Uterus (tissue), 4 donors: ENCODE results near the gene MCM5. TPM values are rescaled to one million over a fixed set of nuclear protein-coding genes. Genes with fewer than 3 reads are reported as not detected.

Experiments
- DNase-seq, 2 donors: peaks; one replicate each; pipeline ENCODE4 v3.0.0-alpha.2; 2019 to 2020
- H3K27ac ChIP-seq, 2 donors: fragments of 200-600 bp; sonication (generic); 1 replicate in 1 of 2; 2 replicates in 1 of 2; pipeline ENCODE4 v1.5.1; 2016 to 2018
- H3K27me3 ChIP-seq, 2 donors: fragments of 200-600 bp; sonication (generic); one replicate each; pipeline ENCODE4 v1.5.1; 2018 to 2019; ENCODE audit warnings: control low read depth in 1 of 2
- H3K36me3 ChIP-seq, 2 donors: fragments of 200-600 bp; sonication (generic); one replicate each; pipeline ENCODE4 v1.5.1; 2019; ENCODE audit warnings: control low read depth in 1 of 2
- H3K4me1 ChIP-seq, 2 donors: fragments of 200-600 bp; sonication (generic); one replicate each; pipeline ENCODE4 v1.5.1; 2018 to 2019; ENCODE audit warnings: control low read depth in 1 of 2
- H3K4me3 ChIP-seq, 2 donors: fragments of 200-600 bp; sonication (generic); 1 replicate in 1 of 2; 2 replicates in 1 of 2; pipeline ENCODE4 v1.5.1; 2018 to 2019; ENCODE audit warnings: mild to moderate bottlenecking in 1 of 2
- H3K9me3 ChIP-seq, 2 donors: fragments of 200-600 bp; sonication (generic); one replicate each; pipeline ENCODE4 v1.5.1; 2019; ENCODE audit warnings: control low read depth in 1 of 2
- POLR2A ChIP-seq, 2 donors: fragments of 450-650 bp; IDR thresholded peaks; one replicate each; pipeline ENCODE4 v1.6.1; 2016; ENCODE audit warnings: antibody characterized with exemption in 2 of 2, mild to moderate bottlenecking in 1 of 2, moderate library complexity in 1 of 2
- intact Hi-C: fragments of 100-400 bp; cut with DNase I; formaldehyde crosslinking; loops from one replicate; pipeline ENCODE4 v1.15.1; 2023; ENCODE audit warnings: low total_unique reads
- total RNA-seq, 4 donors: library from RNA; depleted of rRNA in 3 of 4; stranded (reverse); fragments of >200 nt in 3 of 4; gene quantifications; one replicate each; pipeline versions ENCODE4 v1.1.0 to v1.2.4, GENCODE V29; 2014 to 2023
- TF ChIP-seq, protein P1 (sequence below), 4 experiments: fragments of 200-600 bp in 2 of 4; fragments of 450-650 bp in 2 of 4; sonication (generic) in 2 of 4; IDR thresholded peaks; one replicate each; pipeline ENCODE4 v1.5.1; 2016 to 2019; ENCODE audit warnings: antibody characterized with exemption in 4 of 4, mild to moderate bottlenecking in 2 of 4, moderate library complexity in 1 of 4
- donor health status: DM: yes; HTN: yes; CAD: no.

Gene MCM5
- total RNA-seq, 4 donors from 2014 or later, result 15.9 to 60.6 (median 40.3) TPM

DNA sequence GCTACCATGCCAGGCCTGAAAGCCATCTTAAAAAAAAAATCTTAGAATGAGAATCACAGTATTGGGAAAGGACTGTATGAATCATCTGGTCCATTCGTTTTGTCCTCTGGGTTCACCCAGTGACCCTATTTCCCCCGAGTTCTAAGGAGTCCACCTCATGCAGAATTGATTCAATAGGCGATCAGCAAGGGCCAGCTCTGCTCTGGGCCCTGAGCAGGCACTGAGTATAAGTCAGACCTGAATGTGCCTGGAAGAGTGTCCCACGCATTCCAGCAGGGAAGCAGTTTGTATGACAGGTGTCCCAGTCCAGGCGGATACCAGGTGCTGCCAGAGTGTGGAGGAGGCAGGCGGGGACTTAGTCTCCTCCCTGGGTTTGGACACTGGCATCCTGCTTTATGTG is 19.9 kb upstream of the MCM5 start:
- DNase-seq, result no peak
- Histone ChIP-seq H3K27me3 (no peaks in the 10 kb centered on the region), H3K27ac (peak overlapping the region in 1 of 2 donors; percentile 70), H3K4me1 (no peaks in the 10 kb centered on the region), H3K9me3 (no peaks in the 10 kb centered on the region), H3K4me3 (no peak overlapping the region), H3K36me3 (no peaks in the 10 kb centered on the region)
- intact Hi-C loops, result no loop called here
- TF ChIP-seq, protein P1, sequence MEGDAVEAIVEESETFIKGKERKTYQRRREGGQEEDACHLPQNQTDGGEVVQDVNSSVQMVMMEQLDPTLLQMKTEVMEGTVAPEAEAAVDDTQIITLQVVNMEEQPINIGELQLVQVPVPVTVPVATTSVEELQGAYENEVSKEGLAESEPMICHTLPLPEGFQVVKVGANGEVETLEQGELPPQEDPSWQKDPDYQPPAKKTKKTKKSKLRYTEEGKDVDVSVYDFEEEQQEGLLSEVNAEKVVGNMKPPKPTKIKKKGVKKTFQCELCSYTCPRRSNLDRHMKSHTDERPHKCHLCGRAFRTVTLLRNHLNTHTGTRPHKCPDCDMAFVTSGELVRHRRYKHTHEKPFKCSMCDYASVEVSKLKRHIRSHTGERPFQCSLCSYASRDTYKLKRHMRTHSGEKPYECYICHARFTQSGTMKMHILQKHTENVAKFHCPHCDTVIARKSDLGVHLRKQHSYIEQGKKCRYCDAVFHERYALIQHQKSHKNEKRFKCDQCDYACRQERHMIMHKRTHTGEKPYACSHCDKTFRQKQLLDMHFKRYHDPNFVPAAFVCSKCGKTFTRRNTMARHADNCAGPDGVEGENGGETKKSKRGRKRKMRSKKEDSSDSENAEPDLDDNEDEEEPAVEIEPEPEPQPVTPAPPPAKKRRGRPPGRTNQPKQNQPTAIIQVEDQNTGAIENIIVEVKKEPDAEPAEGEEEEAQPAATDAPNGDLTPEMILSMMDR (IDR thresholded peaks at IDR 0.05), result no peak
- TF ChIP-seq POLR2A (IDR thresholded peaks at IDR 0.05), result no peak

DNA sequence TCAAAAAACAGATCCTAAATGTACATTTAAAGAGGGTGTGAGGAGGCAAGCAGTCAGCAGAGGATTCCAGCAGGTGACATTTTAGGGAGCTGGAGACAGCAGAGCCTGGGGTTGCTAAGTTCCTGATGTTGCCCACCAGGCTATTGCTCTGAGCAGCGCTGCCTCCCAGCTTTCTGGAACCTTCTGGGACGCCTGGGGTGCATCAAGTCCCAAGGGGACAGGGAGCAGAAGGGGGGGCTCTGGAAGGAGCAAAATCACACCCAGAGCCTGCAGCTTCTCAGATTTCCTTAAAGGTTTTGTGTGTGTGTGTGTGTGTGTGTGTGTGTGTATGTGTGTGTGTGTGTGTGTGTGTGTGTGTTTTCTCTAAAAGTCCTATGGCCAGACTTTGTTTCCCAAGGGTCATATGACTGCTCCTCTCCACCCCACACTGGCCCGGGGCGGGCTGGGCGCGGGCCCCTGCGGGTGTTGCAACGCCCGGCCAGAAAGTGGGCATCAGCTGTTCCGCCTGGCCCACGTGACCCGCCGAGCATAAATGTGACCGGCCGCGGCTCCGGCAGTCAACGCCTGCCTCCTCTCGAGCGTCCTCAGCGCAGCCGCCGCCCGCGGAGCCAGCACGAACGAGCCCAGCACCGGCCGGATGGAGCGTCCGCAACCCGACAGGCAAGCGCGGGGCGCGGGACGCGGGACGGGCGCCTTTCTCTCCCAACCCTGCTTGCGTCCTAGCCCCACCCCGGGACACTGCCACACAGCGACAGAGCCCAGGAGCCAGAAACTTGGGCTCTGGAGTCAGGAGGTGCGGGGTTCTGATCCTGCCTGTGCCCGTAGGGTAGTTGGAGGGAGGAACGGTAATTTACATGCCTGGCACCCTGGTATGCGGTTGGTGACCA is 19.2 kb upstream of the MCM5 start, which contains the start of gene HMOX1:
HMOX1 (plus strand) TSS at position 560 of the 887 bp plus-strand sequence; CDS start at position 638, 78 bp downstream.
- TF ChIP-seq, protein P1 (IDR thresholded peaks at IDR 0.05), result peak; percentile 6 to 43 (median 30)
- TF ChIP-seq POLR2A (IDR thresholded peaks at IDR 0.05), result peak; percentile 53 to 64
- peak; percentile 89 to 92 for DNase-seq
- Histone ChIP-seq H3K9me3 (no peaks in the 10 kb centered on the region), H3K36me3 (no peaks in the 10 kb centered on the region), H3K27ac (peak within 1 kb of the TSS; percentile 70 to 74), H3K27me3 (no peaks in the 10 kb centered on the region), H3K4me1 (no peaks in the 10 kb centered on the region), H3K4me3 (peak within 1 kb of the TSS; percentile 51 to 56)
- intact Hi-C loops, result no loop called here

DNA sequence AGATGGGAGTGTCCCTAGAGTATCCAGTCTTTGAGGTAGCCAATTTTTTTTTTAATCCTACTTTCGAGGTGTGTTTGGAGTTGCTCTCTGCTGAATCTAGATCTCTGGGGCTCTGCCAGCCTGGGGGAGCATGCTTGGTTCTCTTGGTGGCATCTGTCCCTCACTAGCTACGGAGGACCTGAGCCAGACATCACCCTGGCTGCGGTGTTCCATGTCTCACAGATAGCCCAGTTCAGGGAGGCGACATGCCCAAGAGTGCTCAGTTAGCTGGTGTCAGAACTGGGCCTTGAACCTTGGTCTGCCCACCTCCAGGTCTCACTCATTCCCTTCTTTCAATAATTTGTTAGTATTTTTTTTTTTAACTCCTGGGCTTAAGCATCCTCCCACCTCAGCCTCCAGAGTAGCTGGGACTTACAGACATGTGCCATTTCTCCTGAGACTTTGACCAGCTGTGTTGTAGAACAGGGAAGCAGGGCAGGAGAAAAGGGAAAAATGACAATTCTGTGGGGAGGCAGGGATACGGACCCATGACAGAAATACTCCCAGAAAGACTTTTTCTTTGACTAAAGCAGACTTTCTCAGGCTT is 18.4 kb upstream of the MCM5 start:
- DNase-seq, result no peak
- Histone ChIP-seq H3K27me3 (no peaks in the 10 kb centered on the region), H3K9me3 (no peaks in the 10 kb centered on the region), H3K36me3 (no peaks in the 10 kb centered on the region), H3K4me1 (no peaks in the 10 kb centered on the region), H3K27ac (peak overlapping the region; percentile 70 to 74), H3K4me3 (peak overlapping the region; percentile 51 to 56)
- intact Hi-C loops, result no loop called here
- TF ChIP-seq, protein P1 (IDR thresholded peaks at IDR 0.05), result no peak
- no peak for TF ChIP-seq POLR2A (IDR thresholded peaks at IDR 0.05)

DNA sequence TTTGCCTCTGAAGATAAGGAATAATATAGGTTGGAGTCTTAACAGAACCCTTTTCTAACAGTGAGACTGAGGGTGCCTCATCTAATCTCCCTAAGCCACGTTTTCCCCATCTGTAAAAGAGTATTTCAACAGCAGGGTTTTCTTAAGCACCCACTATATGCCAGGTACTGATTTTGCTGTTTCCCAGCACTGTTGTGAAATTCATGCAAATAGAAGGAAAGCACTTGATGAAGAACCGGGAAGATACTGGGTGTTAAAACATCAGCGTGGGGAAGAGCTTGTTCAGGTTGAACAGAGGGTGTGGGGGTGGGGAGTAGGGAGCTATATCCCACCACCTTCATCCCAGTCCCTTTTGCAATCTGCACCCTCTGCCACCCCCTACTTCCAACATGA is 16.3 kb upstream of the MCM5 start:
- no peaks in the 10 kb centered on the region for H3K36me3 ChIP-seq
- no peaks in the 10 kb centered on the region for H3K27me3 ChIP-seq
- no peak overlapping the region for H3K27ac ChIP-seq
- TF ChIP-seq, protein P1 (IDR thresholded peaks at IDR 0.05), result no peak
- no peak for TF ChIP-seq POLR2A (IDR thresholded peaks at IDR 0.05)
- H3K4me3 ChIP-seq, result peak overlapping the region in 1 of 2 donors; percentile 56
- no peaks in the 10 kb centered on the region for H3K9me3 ChIP-seq
- intact Hi-C loops, result no loop called here
- DNase-seq, result no peak
- H3K4me1 ChIP-seq, result no peaks in the 10 kb centered on the region

DNA sequence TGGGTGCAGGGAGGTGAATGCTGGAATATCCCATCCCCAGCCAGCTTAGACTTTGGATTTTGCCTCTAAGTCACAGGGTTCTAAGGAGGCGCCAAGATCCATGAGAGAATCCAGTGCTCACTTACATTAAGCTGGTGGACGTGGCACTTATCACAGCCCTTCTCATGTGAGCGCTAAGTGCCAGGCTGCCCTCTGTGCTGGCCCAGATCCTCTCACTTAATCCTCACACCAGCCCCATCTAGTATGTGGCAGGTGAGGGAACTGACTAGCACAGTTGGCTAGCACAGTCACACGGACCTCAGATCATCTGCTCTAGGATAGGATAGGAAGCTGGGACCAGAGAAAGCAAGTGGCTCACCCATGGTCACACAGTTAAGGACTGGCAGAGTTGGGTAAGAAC is 15.4 kb upstream of the MCM5 start:
- Histone ChIP-seq H3K27ac (no peak overlapping the region), H3K27me3 (no peaks in the 10 kb centered on the region), H3K4me3 (no peak overlapping the region), H3K4me1 (no peaks in the 10 kb centered on the region), H3K9me3 (no peaks in the 10 kb centered on the region), H3K36me3 (no peaks in the 10 kb centered on the region)
- TF ChIP-seq, protein P1 (IDR thresholded peaks at IDR 0.05), result no peak
- TF ChIP-seq POLR2A (IDR thresholded peaks at IDR 0.05), result no peak
- DNase-seq, result no peak
- intact Hi-C loops, result no loop called here
